Measurements from ENCODE around the gene SMCHD1.

DNA sequence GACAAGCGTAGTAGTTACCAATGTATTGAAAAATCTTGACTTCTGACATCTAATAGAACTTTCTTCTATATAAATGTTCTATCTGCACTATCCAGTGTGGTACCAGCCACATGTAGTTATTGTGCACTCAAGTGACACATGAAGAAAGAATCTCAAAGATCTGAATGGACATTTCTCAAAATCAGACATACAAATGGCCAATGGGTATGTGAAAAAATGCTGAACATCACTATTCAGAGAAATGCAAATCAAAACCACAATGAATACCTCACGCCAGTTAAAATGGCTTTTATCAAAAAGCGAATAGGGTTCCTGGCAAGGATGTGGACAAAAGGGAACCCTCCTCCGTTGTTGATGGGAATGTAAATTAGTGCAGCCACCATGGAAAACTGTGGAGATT lies 37.5 kb upstream of the SMCHD1 start:
- TF ChIP-seq GRHL2 (CRISPR knock-in tag; IDR thresholded peaks at IDR 0.05; ENCODE audit: insufficient replicate concordance, severe bottlenecking): no peak
- TF ChIP-seq, protein P1, sequence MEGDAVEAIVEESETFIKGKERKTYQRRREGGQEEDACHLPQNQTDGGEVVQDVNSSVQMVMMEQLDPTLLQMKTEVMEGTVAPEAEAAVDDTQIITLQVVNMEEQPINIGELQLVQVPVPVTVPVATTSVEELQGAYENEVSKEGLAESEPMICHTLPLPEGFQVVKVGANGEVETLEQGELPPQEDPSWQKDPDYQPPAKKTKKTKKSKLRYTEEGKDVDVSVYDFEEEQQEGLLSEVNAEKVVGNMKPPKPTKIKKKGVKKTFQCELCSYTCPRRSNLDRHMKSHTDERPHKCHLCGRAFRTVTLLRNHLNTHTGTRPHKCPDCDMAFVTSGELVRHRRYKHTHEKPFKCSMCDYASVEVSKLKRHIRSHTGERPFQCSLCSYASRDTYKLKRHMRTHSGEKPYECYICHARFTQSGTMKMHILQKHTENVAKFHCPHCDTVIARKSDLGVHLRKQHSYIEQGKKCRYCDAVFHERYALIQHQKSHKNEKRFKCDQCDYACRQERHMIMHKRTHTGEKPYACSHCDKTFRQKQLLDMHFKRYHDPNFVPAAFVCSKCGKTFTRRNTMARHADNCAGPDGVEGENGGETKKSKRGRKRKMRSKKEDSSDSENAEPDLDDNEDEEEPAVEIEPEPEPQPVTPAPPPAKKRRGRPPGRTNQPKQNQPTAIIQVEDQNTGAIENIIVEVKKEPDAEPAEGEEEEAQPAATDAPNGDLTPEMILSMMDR (IDR thresholded peaks at IDR 0.05): no peak
- no peak for TF ChIP-seq SP1 (CRISPR knock-in tag; conservative IDR thresholded peaks at IDR 0.05)
- TF ChIP-seq, protein P2, sequence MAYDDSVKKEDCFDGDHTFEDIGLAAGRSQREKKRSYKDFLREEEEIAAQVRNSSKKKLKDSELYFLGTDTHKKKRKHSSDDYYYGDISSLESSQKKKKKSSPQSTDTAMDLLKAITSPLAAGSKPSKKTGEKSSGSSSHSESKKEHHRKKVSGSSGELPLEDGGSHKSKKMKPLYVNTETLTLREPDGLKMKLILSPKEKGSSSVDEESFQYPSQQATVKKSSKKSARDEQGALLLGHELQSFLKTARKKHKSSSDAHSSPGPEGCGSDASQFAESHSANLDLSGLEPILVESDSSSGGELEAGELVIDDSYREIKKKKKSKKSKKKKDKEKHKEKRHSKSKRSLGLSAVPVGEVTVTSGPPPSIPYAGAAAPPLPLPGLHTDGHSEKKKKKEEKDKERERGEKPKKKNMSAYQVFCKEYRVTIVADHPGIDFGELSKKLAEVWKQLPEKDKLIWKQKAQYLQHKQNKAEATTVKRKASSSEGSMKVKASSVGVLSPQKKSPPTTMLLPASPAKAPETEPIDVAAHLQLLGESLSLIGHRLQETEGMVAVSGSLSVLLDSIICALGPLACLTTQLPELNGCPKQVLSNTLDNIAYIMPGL (CRISPR knock-in tag; IDR thresholded peaks at IDR 0.05): no peak
- TF ChIP-seq, protein P3, sequence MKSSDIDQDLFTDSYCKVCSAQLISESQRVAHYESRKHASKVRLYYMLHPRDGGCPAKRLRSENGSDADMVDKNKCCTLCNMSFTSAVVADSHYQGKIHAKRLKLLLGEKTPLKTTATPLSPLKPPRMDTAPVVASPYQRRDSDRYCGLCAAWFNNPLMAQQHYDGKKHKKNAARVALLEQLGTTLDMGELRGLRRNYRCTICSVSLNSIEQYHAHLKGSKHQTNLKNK (CRISPR knock-in tag; IDR thresholded peaks at IDR 0.05): no peak
- TF ChIP-seq, protein P4, sequence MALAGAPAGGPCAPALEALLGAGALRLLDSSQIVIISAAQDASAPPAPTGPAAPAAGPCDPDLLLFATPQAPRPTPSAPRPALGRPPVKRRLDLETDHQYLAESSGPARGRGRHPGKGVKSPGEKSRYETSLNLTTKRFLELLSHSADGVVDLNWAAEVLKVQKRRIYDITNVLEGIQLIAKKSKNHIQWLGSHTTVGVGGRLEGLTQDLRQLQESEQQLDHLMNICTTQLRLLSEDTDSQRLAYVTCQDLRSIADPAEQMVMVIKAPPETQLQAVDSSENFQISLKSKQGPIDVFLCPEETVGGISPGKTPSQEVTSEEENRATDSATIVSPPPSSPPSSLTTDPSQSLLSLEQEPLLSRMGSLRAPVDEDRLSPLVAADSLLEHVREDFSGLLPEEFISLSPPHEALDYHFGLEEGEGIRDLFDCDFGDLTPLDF (CRISPR knock-in tag; IDR thresholded peaks at IDR 0.05): no peak
- no peak for TF ChIP-seq TEAD1 (CRISPR knock-in tag; IDR thresholded peaks at IDR 0.05)
- TF ChIP-seq ETV6 (CRISPR knock-in tag; IDR thresholded peaks at IDR 0.05): no peak
- TF ChIP-seq, protein P5, sequence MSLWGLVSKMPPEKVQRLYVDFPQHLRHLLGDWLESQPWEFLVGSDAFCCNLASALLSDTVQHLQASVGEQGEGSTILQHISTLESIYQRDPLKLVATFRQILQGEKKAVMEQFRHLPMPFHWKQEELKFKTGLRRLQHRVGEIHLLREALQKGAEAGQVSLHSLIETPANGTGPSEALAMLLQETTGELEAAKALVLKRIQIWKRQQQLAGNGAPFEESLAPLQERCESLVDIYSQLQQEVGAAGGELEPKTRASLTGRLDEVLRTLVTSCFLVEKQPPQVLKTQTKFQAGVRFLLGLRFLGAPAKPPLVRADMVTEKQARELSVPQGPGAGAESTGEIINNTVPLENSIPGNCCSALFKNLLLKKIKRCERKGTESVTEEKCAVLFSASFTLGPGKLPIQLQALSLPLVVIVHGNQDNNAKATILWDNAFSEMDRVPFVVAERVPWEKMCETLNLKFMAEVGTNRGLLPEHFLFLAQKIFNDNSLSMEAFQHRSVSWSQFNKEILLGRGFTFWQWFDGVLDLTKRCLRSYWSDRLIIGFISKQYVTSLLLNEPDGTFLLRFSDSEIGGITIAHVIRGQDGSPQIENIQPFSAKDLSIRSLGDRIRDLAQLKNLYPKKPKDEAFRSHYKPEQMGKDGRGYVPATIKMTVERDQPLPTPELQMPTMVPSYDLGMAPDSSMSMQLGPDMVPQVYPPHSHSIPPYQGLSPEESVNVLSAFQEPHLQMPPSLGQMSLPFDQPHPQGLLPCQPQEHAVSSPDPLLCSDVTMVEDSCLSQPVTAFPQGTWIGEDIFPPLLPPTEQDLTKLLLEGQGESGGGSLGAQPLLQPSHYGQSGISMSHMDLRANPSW (CRISPR knock-in tag; conservative IDR thresholded peaks at IDR 0.05; ENCODE audit: low read depth): no peak
